Tibial artery (tissue), 4 donors: Measurements from ENCODE around the gene BCAR3.
"Not testable (repeated sequence)": the region's sequence is repeated elsewhere in the genome, so short reads cannot be mapped to it uniquely, and the experiment has no call there.

Experiments used
- DNase-seq, 2 donors: peaks; one replicate each; pipeline ENCODE4 v3.0.0-alpha.2; 2019
- H3K27ac ChIP-seq, 2 donors: fragments of 200-600 bp; sonication (generic) in 1 of 2; 1 replicate in 1 of 2; 2 replicates in 1 of 2; pipeline ENCODE4 v1.5.1; 2018 to 2019; ENCODE audit warnings: mild to moderate bottlenecking in 1 of 2
- H3K27me3 ChIP-seq, 2 donors: fragments of 200-600 bp; sonication (generic) in 1 of 2; one replicate each; pipeline versions ENCODE4 v1.5.1 to v1.6.0; 2016 to 2019
- H3K36me3 ChIP-seq, 3 donors: fragments of 200-600 bp; sonication (generic) in 2 of 3; one replicate each; pipeline ENCODE4 v1.5.1; 2016 to 2019; ENCODE audit warnings: mild to moderate bottlenecking in 2 of 3
- H3K4me1 ChIP-seq, 4 donors: fragments of 200-600 bp; sonication (generic) in 2 of 4; 1 replicate in 3 of 4; 2 replicates in 1 of 4; pipeline ENCODE4 v1.5.1; 2016 to 2019
- H3K4me3 ChIP-seq, 2 donors: fragments of 200-600 bp; sonication (generic) in 1 of 2; 1 replicate in 1 of 2; 2 replicates in 1 of 2; pipeline ENCODE4 v1.5.1; 2018 to 2019; ENCODE audit warnings: mild to moderate bottlenecking in 2 of 2
- H3K9me3 ChIP-seq, 3 donors: fragments of 200-600 bp; sonication (generic) in 1 of 3; one replicate each; pipeline ENCODE4 v1.5.1; 2016 to 2019
- CTCF ChIP-seq, 2 experiments: fragments of 200-600 bp in 1 of 2; fragments of 450-650 bp in 1 of 2; IDR thresholded peaks; one replicate each; pipeline ENCODE4 v1.5.1; 2017 to 2019; ENCODE audit warnings: antibody characterized with exemption in 2 of 2, mild to moderate bottlenecking in 1 of 2, moderate library complexity in 1 of 2
- intact Hi-C: fragments of 100-400 bp; cut with DNase I; formaldehyde crosslinking; loops from one replicate; pipeline ENCODE4 v1.15.0; 2023; ENCODE audit warnings: low total_unique reads

The BCAR3 gene

DNA sequence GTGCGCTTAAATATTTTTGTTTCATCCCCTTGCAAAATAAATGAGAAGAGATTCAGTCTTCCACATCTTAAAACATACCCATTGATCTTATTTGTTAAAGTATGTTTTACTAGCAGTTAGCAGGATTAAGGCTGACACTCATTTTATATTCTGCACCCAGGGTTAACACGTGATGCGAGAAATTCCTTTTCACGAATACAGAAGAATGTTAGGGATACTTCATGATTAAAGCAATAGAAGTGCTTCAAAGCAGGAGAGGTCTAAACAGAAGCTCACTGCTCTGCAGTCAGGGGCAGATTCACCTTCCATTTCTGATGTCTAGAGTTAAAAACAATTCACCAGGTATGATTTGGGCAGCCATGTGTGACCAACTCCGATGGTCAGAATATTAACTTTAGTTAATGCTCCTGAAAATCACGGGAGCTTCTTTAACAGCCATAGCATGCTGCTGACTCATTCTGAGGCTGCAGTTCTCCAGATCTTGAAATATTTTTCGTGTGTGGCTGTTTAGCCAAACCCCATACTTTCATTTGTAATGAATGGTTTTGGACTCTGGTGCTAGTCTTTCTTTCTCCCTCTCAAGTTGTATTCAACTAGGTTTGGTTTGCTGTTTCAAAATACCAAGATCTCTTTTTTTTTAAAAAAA lies 19.7 kb downstream of the BCAR3 start:
- Histone ChIP-seq H3K4me3 (peak overlapping the region in 1 of 2 donors; percentile 10), H3K27ac (peak overlapping the region; percentile 57 to 63), H3K36me3 (no peaks in the 10 kb centered on the region), H3K27me3 (no peaks in the 10 kb centered on the region), H3K9me3 (no peaks in the 10 kb centered on the region), H3K4me1 (peaks cover 0 to 58% (median 35%) of the 10 kb centered on the region in 4 donors)
- DNase-seq: no peak
- no peak for TF ChIP-seq CTCF (IDR thresholded peaks at IDR 0.05)
- intact Hi-C loops: no loop called here

GRCh38 chr1:93661341-93661740 lies 20.3 kb downstream of the BCAR3 start:
- H3K27ac ChIP-seq: peak overlapping the region; percentile 57 to 63
- DNase-seq, H3K9me3 ChIP-seq, H3K4me3 ChIP-seq, H3K27me3 ChIP-seq, intact Hi-C loops, H3K36me3 ChIP-seq: not testable (repeated sequence)
- H3K4me1 ChIP-seq: peaks cover 0 to 58% (median 32%) of the 10 kb centered on the region in 4 donors

DNA sequence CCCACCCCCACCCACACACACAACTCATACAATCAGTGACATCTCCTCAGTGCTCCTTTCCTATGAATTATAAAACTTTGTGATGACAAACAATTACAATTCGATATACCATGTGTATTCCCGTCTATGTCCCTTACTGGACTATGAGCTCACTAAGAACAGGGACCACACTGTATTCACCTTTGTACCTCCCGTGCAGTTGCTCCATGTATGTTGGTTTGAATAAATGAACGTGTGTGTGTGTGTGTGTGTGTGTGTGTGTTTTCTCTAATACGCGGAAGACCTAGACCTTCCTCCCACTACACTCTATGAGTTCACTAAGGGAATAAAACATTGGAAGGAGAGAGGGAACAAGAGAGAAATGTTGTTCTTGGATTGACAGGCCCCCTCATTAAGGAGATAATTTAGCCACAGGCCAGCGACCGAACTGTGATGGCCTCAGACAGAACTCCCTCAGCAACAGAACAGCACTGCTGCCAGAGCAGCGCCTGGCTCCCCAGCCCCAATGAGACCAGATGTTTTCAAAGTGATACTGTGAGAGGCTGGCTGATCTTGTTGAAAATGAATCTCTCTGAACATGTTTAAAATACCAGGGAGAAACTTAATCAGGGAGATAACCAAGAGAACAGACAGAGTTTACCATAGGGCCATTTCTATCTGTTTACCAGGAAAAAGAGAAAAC lies 21.7 kb downstream of the BCAR3 start:
- Histone ChIP-seq H3K36me3 (no peaks in the 10 kb centered on the region), H3K9me3 (no peaks in the 10 kb centered on the region), H3K4me1 (peaks cover 0 to 49% (median 24%) of the 10 kb centered on the region in 4 donors), H3K27ac (no peak overlapping the region), H3K4me3 (no peak overlapping the region), H3K27me3 (no peaks in the 10 kb centered on the region)
- peak; percentile 56 to 73 for DNase-seq
- no peak for TF ChIP-seq CTCF (IDR thresholded peaks at IDR 0.05)
- intact Hi-C loops: no loop called here

GRCh38 chr1:93658188-93658587 lies 23.4 kb downstream of the BCAR3 start:
- intact Hi-C loops: no loop called here
- no peaks in the 10 kb centered on the region for H3K9me3 ChIP-seq
- H3K27ac ChIP-seq: no peak overlapping the region
- H3K36me3 ChIP-seq: no peaks in the 10 kb centered on the region
- H3K4me1 ChIP-seq: peaks cover 0 to 31% (median 10%) of the 10 kb centered on the region in 4 donors
- no peak overlapping the region for H3K4me3 ChIP-seq
- no peak for TF ChIP-seq CTCF (IDR thresholded peaks at IDR 0.05)
- H3K27me3 ChIP-seq: no peaks in the 10 kb centered on the region
- DNase-seq: no peak

- no peaks in the 10 kb centered on the region for H3K36me3 ChIP-seq
- H3K9me3 ChIP-seq: no peaks in the 10 kb centered on the region
- intact Hi-C loops: no loop called here
- no peak for TF ChIP-seq CTCF (IDR thresholded peaks at IDR 0.05)
- no peak for DNase-seq
- no peak overlapping the region for H3K4me3 ChIP-seq
- peaks cover 0 to 14% (median 5%) of the 10 kb centered on the region in 4 donors for H3K4me1 ChIP-seq
- no peaks in the 10 kb centered on the region for H3K27me3 ChIP-seq
- no peak overlapping the region for H3K27ac ChIP-seq
Observed at GRCh38 chr1:93656491-93656890, 25.1 kb downstream of the BCAR3 start.

DNA sequence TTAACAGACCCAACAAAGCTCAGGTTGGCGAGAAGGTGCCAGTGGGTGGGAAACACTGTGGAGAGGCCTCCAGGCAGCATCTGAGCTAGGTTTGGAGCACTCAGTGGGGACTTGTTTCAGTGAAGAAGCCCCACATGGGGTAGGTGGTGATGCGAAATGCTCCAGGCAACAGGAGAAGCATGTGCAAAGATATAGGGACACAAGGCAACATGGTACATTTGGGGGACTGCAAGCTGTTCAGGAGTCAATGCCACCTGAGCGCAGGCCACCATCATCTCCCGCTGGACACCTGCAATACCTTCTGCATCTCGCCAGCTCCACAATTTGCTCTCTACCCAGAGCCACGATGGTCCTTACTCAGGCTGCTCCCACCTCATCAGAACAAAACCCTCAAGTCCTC lies 28.0 kb downstream of the BCAR3 start:
- H3K4me3 ChIP-seq: no peak overlapping the region
- H3K27ac ChIP-seq: no peak overlapping the region

More for the DNA sequence above, 28.0 kb downstream of the BCAR3 start:
- Histone ChIP-seq H3K36me3 (no peaks in the 10 kb centered on the region), H3K9me3 (no peaks in the 10 kb centered on the region), H3K27me3 (no peaks in the 10 kb centered on the region), H3K4me1 (peaks cover 0 to 8% (median 0%) of the 10 kb centered on the region in 4 donors)
- TF ChIP-seq CTCF (IDR thresholded peaks at IDR 0.05): no peak
- DNase-seq: no peak
- intact Hi-C loops: no loop called here
